Sigmoid colon (tissue), 7 donors: Measurements from ENCODE around the gene COL6A1. TPM values are rescaled to one million over a fixed set of nuclear protein-coding genes. Genes with fewer than 3 reads are reported as not detected.
A peak's percentile ranks its signal among the peaks of the same experiment; 100 is the strongest.

Source experiments
- DNase-seq: peaks from one replicate; pipeline ENCODE4 v3.0.0-alpha.2; 2019
- H3K27ac ChIP-seq, 4 donors: fragments of 200-600 bp; sonication (generic); one replicate each; pipeline ENCODE4 v1.5.1; 2016 to 2019; ENCODE audit warnings: mild to moderate bottlenecking in 1 of 4
- H3K27me3 ChIP-seq, 3 donors: fragments of 200-600 bp; sonication (generic); one replicate each; pipeline ENCODE4 v1.5.1; 2019; ENCODE audit warnings: mild to moderate bottlenecking in 1 of 3
- H3K36me3 ChIP-seq, 4 donors: fragments of 200-600 bp; sonication (generic); one replicate each; pipeline ENCODE4 v1.5.1; 2016 to 2019
- H3K4me1 ChIP-seq, 4 donors: fragments of 200-600 bp; sonication (generic); one replicate each; pipeline ENCODE4 v1.5.1; 2017 to 2019
- H3K4me3 ChIP-seq, 4 donors: fragments of 200-600 bp; sonication (generic); one replicate each; pipeline ENCODE4 v1.5.1; 2017 to 2019; ENCODE audit warnings: mild to moderate bottlenecking in 2 of 4, moderate library complexity in 1 of 4
- H3K9me3 ChIP-seq, 4 donors: fragments of 200-600 bp in 3 of 4; sonication (generic) in 3 of 4; one replicate each; pipeline versions ENCODE4 v1.5.1 to v1.6.1; 2013 to 2019
- CTCF ChIP-seq, 4 experiments: fragments of 450-650 bp in 3 of 4; fragments of 200-600 bp in 1 of 4; IDR thresholded peaks; one replicate each; pipeline ENCODE4 v1.5.1; 2016 to 2019; ENCODE audit warnings: antibody characterized with exemption in 4 of 4, mild to moderate bottlenecking in 3 of 4, moderate library complexity in 2 of 4
- EP300 ChIP-seq, 4 donors: sonication (generic); formaldehyde crosslinking; IDR thresholded peaks; one replicate each; pipeline ENCODE4 v1.6.1; 2017; ENCODE audit warnings: antibody characterized with exemption in 4 of 4
- POLR2A ChIP-seq, 2 donors: fragments of 450-650 bp; IDR thresholded peaks; one replicate each; pipeline ENCODE4 v1.6.1; 2016; ENCODE audit warnings: antibody characterized with exemption in 2 of 2, mild to moderate bottlenecking in 2 of 2, moderate library complexity in 2 of 2
- POLR2AphosphoS5 ChIP-seq, 4 donors: sonication (generic); formaldehyde crosslinking; IDR thresholded peaks; one replicate each; pipeline ENCODE4 v1.6.1; 2017; ENCODE audit warnings: antibody characterized with exemption in 4 of 4
- WGBS, 2 donors: extraction: QIAGEN DNeasy Blood & Tissue Kit; methylation state at CpG; one replicate each; pipeline ENCODE4 v1.1.7; 2013; 5-methylcytosine and 5-hydroxymethylcytosine counted together
- intact Hi-C: fragments of 100-400 bp; cut with DNase I; formaldehyde crosslinking; loops from one replicate; pipeline ENCODE4 v1.15.1; 2023
- polyA plus RNA-seq, 3 donors: library from polyadenylated mRNA; stranded (reverse); fragments of 200-250 nt; gene quantifications; one replicate each; pipeline ENCODE4 v1.2.3, GENCODE V29; 2013
- total RNA-seq, 4 donors: library from RNA; depleted of rRNA; stranded (reverse); fragments of >200 nt; gene quantifications; one replicate each; pipeline ENCODE4 v1.1.0, GENCODE V29; 2016
- donor health status: healthy with polysubstance abuse.
- donor health status: Bipolar disorder and iron deficiency.
- donor health status: healthy.

Gene COL6A1
- total and polyA plus RNA-seq, 7 donors, result 14.3 to 1,755 (median 622) TPM

- no peak overlapping the region for H3K4me3 ChIP-seq
- peaks cover 0 to 14% (median 0%) of the 10 kb centered on the region in 4 donors for H3K4me1 ChIP-seq
- peak overlapping the region in 2 of 4 donors; percentile 6 to 19 for H3K27ac ChIP-seq
- 54 to 57% methylated on average over 3 of the region's 3 CpGs for whole genome bisulfite sequencing, 2 donors
- no peaks in the 10 kb centered on the region for H3K27me3 ChIP-seq
- no peak for TF ChIP-seq POLR2A (IDR thresholded peaks at IDR 0.05)
- no peak for TF ChIP-seq EP300 (IDR thresholded peaks at IDR 0.05)
- TF ChIP-seq POLR2AphosphoS5 (IDR thresholded peaks at IDR 0.05), result no peak
- TF ChIP-seq CTCF (IDR thresholded peaks at IDR 0.05), result no peak
- intact Hi-C loops, result no loop called here
- no peaks in the 10 kb centered on the region for H3K9me3 ChIP-seq
- DNase-seq, result peak; percentile 46
- no peaks in the 10 kb centered on the region for H3K36me3 ChIP-seq
Measured at GRCh38 chr21:45963232-45963570, 18.4 kb upstream of the COL6A1 start.

- no peaks in the 10 kb centered on the region for H3K36me3 ChIP-seq
- intact Hi-C loops, result no loop called here
- H3K27me3 ChIP-seq, result no peaks in the 10 kb centered on the region
- no peaks in the 10 kb centered on the region for H3K9me3 ChIP-seq
- WGBS, 2 donors, result 4 to 23% methylated on average over 1 of the region's 1 CpG
- no peak overlapping the region for H3K4me3 ChIP-seq
- TF ChIP-seq POLR2A (IDR thresholded peaks at IDR 0.05), result no peak
- TF ChIP-seq CTCF (IDR thresholded peaks at IDR 0.05), result no peak
- TF ChIP-seq EP300 (IDR thresholded peaks at IDR 0.05), result no peak
- no peak for TF ChIP-seq POLR2AphosphoS5 (IDR thresholded peaks at IDR 0.05)
- no peak overlapping the region for H3K27ac ChIP-seq
- DNase-seq, result peak; percentile 32
- H3K4me1 ChIP-seq, result no peaks in the 10 kb centered on the region
Measured at GRCh38 chr21:45964649-45965048, 16.9 kb upstream of the COL6A1 start.

- intact Hi-C loops, result no loop called here
- no peak overlapping the region for H3K27ac ChIP-seq
- peaks cover 0 to 2% (median 1%) of the 10 kb centered on the region in 4 donors for H3K4me1 ChIP-seq
- WGBS, 2 donors, result 74 to 82% methylated on average over 4 of the region's 4 CpGs
- no peaks in the 10 kb centered on the region for H3K27me3 ChIP-seq
- no peaks in the 10 kb centered on the region for H3K36me3 ChIP-seq
- peak; percentile 41 for DNase-seq
- TF ChIP-seq CTCF (IDR thresholded peaks at IDR 0.05) (no peak), POLR2A (IDR thresholded peaks at IDR 0.05) (no peak)
- no peak overlapping the region for H3K4me3 ChIP-seq
- no peaks in the 10 kb centered on the region for H3K9me3 ChIP-seq
Measured at GRCh38 chr21:45965084-45965809, 16.3 kb upstream of the COL6A1 start.

GRCh38 chr21:45966791-45967394, 14.7 kb upstream of the COL6A1 start:
- TF ChIP-seq EP300 (IDR thresholded peaks at IDR 0.05) (no peak), POLR2A (IDR thresholded peaks at IDR 0.05) (no peak), CTCF (IDR thresholded peaks at IDR 0.05) (no peak), POLR2AphosphoS5 (IDR thresholded peaks at IDR 0.05) (no peak)
- WGBS, 2 donors, result 72 to 75% methylated on average over 9 of the region's 9 CpGs
- H3K27ac ChIP-seq, result no peak overlapping the region
- peak; percentile 32 for DNase-seq
- H3K9me3 ChIP-seq, result no peaks in the 10 kb centered on the region
- H3K27me3 ChIP-seq, result no peaks in the 10 kb centered on the region
- peaks cover 0 to 18% (median 18%) of the 10 kb centered on the region in 4 donors for H3K4me1 ChIP-seq
- H3K36me3 ChIP-seq, result no peaks in the 10 kb centered on the region
- H3K4me3 ChIP-seq, result no peak overlapping the region
- intact Hi-C loops, result no loop called here
